SK-N-SH treated with all-trans-retinoic acid at 6 μM for 48 hours (cell line): Measurements from ENCODE around the gene BPIFB3.

Experiments used
- BACH2 ChIP-seq: fragments of 250-450 bp; sonication (Bioruptor Pico); IDR thresholded peaks from 2 replicates; pipeline ENCODE4 v1.9.0; 2021; ENCODE audit warnings: mild to moderate bottlenecking, borderline replicate concordance
- CSDC2 ChIP-seq: fragments of 250-450 bp; sonication (Bioruptor Pico); IDR thresholded peaks from 2 replicates; pipeline ENCODE4 v1.5.0; 2020; ENCODE audit warnings: mild to moderate bottlenecking, moderate library complexity
- ESRRG ChIP-seq: fragments of 250-450 bp; sonication (Bioruptor Pico); IDR thresholded peaks from 2 replicates; pipeline ENCODE4 v1.6.1; 2021; ENCODE audit warnings: mild to moderate bottlenecking
- RARB ChIP-seq: fragments of 250-450 bp; sonication (Bioruptor Pico); IDR thresholded peaks from 2 replicates; pipeline ENCODE4 v1.8.0; 2021; ENCODE audit warnings: mild to moderate bottlenecking, moderate library complexity
- ZFP30 ChIP-seq: fragments of 450-650 bp; formaldehyde crosslinking; IDR thresholded peaks from 2 replicates; pipeline ENCODE4 v1.5.0; 2022; ENCODE audit warnings: mild to moderate bottlenecking, moderate library complexity
- ZNF8 ChIP-seq: fragments of 450-650 bp; formaldehyde crosslinking; IDR thresholded peaks from 2 replicates; pipeline ENCODE4 v1.5.0; 2020; ENCODE audit warnings: mild to moderate bottlenecking, moderate library complexity
- TF ChIP-seq, protein P1 (sequence below): fragments of 250-450 bp; sonication (Bioruptor Pico); IDR thresholded peaks from 2 replicates; pipeline ENCODE4 v1.8.0; 2020; ENCODE audit warnings: mild to moderate bottlenecking, moderate library complexity, borderline replicate concordance
- TF ChIP-seq, protein P2 (sequence below): fragments of 250-450 bp; sonication (Bioruptor Pico); IDR thresholded peaks from 2 replicates; pipeline ENCODE4 v1.8.0; 2021; ENCODE audit warnings: low read depth, mild to moderate bottlenecking, moderate library complexity, borderline replicate concordance
- TF ChIP-seq, protein P3 (sequence below): fragments of 250-450 bp; sonication (Bioruptor Pico); IDR thresholded peaks from 2 replicates; pipeline ENCODE4 v1.5.0; 2020; ENCODE audit warnings: mild to moderate bottlenecking, moderate library complexity

DNA sequence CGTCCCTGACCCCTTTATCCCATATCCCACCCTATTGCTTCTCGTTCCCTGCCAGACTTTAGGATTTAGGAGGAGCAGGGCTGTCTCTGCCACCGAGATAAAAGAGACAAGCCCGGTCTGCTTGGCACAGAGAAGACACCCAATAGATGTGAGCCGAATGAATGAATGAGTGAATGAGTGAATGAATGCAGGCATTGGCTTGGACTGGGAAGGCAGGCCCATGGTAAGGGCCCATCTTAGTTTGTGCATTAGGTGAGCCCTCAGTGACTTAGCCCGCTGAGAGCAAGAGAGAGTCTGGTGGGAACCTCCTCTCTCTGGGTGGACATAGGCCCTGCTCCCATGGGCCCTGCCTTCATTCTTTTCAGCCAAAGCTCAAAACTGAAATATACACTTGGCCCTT is 23.1 kb upstream of the BPIFB3 start:
- TF ChIP-seq CSDC2 (CRISPR knock-in tag) (no peak), RARB (CRISPR knock-in tag) (no peak), ZFP30 (CRISPR knock-in tag) (no peak), ESRRG (CRISPR knock-in tag) (no peak), BACH2 (no peak), ZNF8 (CRISPR knock-in tag) (no peak)
- TF ChIP-seq, protein P1, sequence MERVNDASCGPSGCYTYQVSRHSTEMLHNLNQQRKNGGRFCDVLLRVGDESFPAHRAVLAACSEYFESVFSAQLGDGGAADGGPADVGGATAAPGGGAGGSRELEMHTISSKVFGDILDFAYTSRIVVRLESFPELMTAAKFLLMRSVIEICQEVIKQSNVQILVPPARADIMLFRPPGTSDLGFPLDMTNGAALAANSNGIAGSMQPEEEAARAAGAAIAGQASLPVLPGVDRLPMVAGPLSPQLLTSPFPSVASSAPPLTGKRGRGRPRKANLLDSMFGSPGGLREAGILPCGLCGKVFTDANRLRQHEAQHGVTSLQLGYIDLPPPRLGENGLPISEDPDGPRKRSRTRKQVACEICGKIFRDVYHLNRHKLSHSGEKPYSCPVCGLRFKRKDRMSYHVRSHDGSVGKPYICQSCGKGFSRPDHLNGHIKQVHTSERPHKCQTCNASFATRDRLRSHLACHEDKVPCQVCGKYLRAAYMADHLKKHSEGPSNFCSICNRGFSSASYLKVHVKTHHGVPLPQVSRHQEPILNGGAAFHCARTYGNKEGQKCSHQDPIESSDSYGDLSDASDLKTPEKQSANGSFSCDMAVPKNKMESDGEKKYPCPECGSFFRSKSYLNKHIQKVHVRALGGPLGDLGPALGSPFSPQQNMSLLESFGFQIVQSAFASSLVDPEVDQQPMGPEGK (CRISPR knock-in tag), result no peak
- TF ChIP-seq, protein P2, sequence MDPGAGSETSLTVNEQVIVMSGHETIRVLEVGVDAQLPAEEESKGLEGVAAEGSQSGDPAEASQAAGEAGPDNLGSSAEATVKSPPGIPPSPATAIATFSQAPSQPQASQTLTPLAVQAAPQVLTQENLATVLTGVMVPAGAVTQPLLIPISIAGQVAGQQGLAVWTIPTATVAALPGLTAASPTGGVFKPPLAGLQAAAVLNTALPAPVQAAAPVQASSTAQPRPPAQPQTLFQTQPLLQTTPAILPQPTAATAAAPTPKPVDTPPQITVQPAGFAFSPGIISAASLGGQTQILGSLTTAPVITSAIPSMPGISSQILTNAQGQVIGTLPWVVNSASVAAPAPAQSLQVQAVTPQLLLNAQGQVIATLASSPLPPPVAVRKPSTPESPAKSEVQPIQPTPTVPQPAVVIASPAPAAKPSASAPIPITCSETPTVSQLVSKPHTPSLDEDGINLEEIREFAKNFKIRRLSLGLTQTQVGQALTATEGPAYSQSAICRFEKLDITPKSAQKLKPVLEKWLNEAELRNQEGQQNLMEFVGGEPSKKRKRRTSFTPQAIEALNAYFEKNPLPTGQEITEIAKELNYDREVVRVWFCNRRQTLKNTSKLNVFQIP (CRISPR knock-in tag), result no peak
- TF ChIP-seq, protein P3, sequence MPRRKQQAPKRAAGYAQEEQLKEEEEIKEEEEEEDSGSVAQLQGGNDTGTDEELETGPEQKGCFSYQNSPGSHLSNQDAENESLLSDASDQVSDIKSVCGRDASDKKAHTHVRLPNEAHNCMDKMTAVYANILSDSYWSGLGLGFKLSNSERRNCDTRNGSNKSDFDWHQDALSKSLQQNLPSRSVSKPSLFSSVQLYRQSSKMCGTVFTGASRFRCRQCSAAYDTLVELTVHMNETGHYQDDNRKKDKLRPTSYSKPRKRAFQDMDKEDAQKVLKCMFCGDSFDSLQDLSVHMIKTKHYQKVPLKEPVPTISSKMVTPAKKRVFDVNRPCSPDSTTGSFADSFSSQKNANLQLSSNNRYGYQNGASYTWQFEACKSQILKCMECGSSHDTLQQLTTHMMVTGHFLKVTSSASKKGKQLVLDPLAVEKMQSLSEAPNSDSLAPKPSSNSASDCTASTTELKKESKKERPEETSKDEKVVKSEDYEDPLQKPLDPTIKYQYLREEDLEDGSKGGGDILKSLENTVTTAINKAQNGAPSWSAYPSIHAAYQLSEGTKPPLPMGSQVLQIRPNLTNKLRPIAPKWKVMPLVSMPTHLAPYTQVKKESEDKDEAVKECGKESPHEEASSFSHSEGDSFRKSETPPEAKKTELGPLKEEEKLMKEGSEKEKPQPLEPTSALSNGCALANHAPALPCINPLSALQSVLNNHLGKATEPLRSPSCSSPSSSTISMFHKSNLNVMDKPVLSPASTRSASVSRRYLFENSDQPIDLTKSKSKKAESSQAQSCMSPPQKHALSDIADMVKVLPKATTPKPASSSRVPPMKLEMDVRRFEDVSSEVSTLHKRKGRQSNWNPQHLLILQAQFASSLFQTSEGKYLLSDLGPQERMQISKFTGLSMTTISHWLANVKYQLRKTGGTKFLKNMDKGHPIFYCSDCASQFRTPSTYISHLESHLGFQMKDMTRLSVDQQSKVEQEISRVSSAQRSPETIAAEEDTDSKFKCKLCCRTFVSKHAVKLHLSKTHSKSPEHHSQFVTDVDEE, result no peak
